Stimulated activated CD4-positive, alpha-beta T cell treated with anti-CD3 and anti-CD28 coated beads, Interleukin-2, amount 100 ng/mL, for 24 hours (primary cell): ENCODE data around the gene UNC5C.
A peak's percentile ranks its signal among the peaks of the same experiment; 100 is the strongest.

ENCODE experiments used
- DNase-seq, 2 donors: peaks; one replicate each; pipeline ENCODE4 v3.0.0-alpha.2; 2020

UNC5C gene

DNA sequence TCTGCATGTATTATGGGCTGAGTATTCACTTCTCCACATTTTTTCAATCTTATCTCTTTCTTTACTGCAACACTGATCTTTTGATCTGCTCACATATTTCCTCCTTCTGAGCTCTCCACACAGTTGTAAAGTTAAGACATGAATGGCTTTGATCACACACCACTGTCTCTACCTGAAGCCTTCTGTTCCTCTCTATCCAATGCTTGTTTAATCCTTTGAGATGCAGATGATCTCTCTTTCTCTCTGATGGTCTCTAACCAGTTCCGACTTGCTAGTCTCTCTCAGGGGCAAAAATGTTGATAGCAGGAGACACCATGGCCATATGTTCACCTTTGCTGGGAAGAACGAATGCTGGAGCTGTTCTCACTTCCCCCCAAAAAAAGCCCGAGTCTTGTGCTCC is 162.4 kb downstream of the UNC5C start:
- no peak for DNase-seq

DNA sequence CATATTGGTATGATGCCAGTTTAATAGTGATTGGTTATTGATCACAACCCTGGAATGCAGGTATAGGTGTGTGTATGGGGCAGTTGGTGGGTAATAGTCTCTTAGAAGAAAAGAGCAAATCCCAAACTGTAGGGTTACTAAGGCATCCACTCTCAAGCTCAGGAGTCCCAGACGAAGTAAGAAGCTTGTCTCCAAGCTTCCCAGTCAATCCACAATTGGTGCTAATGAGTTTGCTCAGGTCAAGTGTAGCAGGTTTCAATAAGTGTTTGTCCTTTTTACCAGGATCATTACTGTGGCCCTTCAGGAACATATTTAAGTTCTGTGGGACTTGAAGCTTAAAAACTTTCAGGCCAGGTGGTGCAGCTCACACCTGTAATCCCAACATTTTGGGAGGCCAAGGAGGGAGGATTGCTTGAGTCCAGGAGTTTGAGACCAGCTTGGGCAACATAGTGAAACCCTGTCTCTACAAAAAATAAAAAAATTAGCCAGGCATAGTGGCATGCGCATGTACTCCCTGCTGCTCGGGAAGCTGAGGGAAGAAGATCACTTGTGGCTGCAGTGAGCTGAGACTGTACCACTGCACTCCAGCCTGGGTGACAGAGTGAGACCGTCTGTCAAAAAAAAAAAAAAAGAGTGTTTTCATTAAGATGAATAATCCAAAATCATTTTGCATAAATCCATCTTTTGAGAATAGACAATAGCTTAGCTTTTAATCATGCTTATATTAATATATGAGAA is 166.8 kb downstream of the UNC5C start:
- no peak for DNase-seq

DNA sequence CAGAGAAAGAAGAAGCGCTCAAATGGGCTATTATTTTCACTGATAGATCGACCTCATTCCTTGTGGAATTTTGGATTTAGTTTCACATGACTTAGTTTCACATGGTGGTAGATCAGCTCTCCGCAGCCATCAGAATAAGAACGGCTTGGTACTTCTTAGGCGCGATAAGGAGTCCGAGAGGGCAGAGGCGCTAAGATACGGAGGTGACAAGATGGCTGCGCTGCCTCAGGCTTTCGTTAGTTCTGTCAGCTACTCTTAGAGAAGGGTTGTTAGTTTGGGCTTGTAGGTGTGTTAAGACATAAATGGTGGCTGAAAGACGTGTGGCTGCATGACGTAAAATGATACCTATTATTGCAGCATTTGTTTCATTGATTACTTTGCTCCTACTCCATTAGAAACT is 169.1 kb downstream of the UNC5C start:
- no peak for DNase-seq

DNA sequence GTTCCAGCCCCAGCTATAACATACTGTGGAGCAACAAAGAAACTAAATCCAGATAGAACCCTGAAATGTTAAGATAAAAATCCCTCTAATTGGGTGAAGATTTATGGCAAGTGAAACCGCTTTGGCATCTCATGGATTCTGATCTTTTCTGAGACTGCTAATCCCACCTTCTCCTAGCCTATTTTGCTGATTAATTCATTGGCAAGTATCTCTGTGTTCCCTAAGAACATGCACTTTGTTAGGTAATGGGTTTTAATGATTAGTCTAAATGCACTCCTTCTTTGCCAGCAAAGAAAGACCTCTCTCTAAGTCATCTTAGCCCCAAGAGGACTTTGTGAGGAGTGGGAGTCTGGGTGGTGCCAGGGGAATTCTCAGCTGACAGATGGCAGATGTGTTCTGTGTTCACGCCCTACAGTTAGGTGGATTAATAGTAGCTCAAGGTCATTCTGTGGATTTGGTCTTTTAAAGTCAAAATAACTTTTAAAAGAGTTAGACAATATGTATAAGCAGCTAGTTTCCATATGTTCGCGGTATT is 171.3 kb downstream of the UNC5C start:
- DNase-seq: no peak

DNA sequence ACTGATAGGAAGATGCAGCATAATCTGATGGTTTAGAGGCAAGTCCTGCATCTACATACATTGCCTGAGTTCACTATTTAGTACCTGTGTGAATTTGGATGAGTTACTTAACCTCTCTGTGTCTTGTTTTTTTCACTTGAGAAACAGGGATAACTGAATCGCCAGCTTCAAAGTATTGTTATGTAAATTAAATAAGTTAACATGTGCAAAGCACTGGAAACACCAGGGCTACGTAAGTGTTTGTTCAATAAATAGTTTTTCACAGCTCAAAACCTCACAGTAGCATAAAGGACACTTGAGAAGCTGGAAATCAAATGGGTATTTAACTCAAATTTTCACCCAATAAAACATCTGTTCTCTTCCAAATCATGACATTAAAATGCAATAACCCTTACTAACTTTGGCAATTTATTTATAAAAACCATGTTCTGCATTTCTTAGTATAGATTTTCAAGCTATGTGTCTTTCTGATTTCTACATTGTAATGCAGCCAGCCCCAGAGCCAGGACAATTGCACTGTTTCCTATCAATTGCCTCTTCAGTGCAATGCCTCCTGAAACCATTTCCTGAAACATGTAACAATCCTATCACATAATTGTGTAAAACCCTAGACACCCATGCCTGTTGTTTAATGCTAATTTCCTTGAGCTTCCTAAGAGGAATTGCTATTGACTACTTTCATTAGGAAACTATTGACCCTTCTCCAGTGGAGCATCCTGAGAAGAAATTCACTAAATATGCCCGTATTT is 177.1 kb downstream of the UNC5C start:
- DNase-seq: no peak

DNA sequence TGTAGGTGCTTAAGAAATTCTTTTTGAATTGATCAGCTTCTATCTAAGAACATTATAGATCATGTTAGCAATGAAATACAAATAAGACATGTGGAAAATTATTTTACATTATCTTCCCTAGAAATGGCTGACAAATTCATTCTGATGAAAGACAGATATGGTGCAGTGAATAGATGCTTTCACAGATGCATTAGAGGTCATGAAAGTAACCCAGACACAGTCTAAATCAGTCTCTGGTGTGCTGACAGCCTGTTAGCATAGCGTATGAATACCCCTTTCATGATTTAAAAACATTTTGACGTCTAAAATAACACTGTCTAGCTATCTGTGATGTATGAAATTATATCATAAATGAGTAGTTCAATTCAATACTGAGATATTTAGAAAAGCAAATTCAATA is 180.9 kb downstream of the UNC5C start:
- DNase-seq: no peak

DNA sequence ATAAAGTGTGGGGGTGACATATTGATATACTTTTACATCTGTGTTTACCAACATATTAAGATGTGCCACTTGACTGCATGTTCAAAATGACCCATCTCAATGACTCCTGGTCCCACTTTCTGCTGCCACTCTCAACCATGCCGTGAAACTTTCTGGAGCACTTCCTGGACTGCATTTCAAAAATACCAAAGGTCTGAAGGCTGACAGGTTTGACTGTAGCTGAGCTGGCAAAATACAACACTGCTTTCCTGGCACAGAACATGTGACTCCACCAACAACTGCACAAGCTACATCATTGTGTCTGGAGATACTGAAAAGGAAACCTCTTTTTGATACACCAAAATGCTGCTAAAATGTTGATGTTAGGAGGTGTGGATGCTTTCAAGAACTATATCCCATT is 184.8 kb downstream of the UNC5C start:
- no peak for DNase-seq

DNA sequence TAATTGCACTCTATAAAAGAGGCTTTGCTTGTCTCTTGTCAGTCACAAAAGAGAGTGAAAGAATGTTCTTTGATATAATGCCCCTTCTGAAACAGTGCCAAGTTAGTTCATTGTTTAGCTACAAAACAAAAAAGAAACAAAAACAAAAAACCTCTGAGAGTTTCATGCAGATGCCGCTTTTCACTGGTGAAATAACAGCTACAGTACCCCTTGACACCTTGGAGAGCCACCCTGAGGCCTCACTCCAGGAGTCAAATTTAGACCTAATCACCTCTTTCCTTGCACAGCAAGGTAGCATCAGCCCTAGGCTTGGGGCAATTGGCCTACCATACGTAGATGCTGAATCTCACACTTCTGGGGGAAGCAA is 185.2 kb downstream of the UNC5C start:
- no peak for DNase-seq

DNA sequence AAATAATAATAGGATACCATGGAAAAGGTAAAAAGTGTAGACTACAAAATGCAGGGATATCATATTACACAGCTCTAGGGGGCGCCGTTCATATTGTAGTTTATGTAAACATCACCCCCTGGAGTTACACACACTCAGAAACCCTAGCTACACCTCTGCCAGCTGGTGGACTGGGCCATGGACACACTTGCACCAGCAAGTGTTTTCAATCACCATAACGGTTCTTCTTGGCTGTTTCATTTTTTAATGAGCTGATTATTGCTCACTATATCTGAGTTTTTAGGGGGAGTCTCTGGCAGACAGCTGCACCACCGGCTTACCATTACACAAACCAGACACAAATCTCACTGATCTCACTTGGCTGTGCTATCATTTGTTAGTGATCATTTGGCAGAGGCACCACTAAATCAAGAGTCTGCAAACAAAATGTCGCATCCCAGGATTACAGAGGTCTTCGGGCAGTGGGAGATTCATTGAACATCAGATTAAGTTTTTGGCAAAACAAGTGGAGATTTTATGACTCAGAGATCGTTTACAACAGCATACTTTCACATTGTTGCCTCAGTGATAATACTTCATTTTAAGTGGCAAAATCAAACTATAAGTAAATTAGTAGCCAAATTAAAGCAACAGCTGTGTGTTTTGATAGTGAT is 185.7 kb downstream of the UNC5C start:
- peak in 1 of 2 donors; percentile 5 for DNase-seq

DNA sequence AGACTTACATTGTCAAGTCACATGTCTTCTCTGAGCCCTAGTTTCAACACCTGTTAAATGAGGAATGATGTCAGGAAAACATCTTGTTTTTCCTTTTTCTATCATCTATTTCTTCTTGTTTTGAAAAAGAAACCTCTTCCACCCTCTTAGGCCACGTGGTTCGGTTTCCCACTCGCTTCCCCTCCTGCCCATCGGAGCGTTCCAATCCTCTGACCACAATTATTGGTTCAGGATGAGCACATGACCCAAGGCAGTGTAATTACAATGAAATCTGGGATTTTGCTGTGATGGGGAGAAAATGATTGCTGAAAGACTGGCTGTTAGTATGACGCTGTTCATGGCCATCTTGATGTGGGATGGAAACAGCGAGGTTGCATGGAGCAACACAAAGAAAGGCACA is 186.7 kb downstream of the UNC5C start:
- DNase-seq: no peak

DNA sequence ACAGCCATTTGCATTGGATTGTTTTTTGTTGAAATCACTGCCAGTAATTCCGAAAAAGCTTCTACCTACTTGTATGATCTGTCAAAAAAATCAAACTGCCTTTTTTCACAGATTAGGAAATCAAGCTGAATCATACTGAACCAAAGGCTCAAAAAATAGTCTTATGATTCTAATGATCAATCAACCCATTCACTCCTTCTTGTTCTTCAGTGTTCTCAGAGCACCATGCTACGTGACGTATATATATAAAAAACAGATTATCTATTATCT is 187.1 kb downstream of the UNC5C start:
- DNase-seq: no peak

DNA sequence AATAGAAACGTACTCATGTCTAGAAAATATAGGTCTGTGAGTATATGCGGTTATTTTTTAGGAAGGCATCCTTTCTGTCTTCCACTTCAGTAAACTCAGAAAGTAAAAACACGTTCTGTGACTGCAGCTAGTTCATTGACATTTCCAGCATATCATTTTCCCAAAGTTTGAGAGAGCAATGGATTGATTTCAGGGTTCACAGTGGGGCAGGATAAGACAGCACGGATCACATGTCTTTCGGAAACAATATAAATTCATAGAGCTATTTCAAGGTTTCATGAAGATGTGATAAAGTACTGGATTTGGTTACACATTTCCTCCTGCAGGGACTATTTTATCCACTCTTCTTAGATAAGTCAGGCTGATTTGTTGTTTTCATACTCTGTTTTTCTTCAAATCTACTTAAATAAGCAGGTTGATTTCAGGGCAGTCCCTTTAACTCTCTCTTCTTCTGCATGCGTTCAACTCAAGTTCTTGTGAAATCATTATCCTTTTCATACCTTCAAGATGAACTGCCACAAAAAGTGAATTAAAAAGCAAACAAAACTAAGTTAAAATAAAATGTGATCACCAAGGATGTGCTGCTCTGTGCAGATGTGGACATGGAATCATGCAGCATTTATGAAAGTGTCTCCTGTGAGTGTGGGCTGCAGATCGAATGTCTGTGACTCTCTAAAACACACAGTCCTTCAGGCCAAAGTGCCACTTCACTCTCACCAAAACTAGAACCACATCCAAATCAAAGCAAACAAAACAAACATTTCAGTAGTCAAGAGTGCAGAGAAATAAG is 187.7 kb downstream of the UNC5C start:
- no peak for DNase-seq

DNA sequence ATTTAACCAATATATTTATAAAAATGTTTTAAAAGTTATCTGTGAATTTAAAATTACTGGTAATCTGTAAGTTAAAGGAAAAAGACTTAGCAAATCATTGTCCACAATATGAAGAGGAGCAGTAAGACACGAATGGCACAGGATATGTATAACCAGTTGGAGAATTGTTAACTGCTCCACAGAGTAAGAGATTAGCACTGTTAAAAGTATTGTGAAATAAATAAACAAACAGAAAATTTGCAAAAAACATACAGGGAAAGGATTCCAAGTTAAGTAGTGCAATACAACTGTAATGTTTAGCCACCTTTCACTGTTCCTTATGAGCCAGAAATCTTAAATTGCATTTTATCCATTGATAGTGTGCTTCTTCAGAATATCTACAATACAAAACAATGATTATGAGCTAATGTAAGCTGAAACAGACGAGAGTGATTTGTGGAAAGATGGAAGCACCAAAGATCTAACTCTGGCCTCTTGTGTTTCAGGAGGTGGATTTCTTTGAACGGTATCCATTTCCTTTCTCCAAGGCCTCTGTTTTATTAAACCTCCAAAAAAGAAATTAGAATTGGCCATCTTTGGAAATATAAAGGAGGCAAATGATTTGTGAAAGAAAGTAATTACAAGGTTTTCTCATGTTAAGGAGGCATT is 188.4 kb downstream of the UNC5C start:
- DNase-seq: no peak

DNA sequence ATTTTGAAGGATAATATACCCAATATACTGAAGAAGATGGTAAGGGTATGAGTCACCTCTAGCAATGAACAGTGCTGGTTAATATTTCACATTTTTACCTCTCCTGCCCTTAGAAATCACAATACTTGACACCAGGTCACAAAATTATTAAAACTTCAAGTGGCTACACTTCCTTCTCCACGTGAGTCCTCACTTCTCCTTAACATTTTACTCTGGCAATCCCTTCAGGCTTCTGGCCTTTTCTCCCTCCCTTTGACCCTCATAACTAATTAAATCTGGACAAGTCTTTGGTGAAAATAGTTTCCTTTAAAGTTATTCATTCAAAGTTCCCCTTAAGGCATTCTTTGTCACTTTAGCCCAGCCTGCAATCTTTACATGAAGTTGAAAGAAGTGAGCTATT is 190.4 kb downstream of the UNC5C start:
- DNase-seq: no peak

DNA sequence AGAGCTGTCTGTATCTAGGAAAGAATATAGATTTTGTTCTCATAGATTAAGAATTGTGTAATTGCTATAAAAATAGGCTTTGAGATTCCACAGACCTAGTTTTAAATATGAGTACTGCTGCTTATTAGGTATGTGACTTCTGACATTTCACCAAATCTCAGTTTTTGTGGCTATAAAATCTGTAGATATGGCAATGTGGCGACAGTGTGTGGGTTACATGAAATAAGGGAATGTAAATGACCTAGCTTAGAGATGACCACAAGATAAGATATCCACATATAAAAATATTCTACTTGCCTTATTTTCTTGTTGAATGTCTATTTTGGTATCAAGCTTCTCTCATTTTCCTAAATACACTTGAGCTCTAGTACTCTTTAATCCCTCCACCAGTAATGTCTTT is 193.8 kb downstream of the UNC5C start:
- DNase-seq: no peak

DNA sequence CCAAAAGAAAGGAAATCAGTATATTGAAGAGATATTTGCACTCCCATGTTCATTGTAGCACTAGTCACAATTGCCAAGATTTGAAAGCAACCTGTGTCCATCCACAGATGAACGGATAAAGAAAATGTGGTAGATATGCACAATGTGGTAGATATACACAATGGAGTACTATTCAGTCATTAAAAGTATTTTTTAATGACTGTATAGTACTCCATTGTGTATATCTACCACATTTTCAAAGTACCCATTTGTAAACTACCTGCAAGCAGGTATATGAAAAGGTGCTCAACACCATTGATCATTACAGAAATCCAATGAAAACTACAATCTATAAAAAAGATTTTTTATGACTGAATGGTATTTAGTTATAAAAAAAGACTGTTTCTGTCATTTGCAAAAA is 200.4 kb downstream of the UNC5C start:
- no peak for DNase-seq

DNA sequence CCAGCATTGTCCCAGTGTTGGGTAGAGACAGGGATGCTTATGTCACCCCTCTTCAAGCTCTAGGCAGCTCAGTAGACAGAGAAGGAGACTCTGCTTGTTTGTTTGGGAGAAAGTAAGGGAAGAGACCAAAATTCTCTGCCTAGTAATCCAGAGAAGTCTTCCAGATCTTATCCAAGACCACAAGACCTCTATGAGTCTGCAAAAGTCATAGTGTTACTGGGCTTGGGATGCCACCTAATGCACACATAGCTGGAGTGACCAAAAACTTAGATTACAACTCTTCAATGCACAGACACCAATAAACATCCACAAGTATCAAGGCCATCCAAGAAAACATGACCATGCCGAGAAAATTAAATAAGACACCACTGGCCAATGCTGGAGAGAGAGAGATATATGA is 205.5 kb downstream of the UNC5C start:
- DNase-seq: no peak

DNA sequence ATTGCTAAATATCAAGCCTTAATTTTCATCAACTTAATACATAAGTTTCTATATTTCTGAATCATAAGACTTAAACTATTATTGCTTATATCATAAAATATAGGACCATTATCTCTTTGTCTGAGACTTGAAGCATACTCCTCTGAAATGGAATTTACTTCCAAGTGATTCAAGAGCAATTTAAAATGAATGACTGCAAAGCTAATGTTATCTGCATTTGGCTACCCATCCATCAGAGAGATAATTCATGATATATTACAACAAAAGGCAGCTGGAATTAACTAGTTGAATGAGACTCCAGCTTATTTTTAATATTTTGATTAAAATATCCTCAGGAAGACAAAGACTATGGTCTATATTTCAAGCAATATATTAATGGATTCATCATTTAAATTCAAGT is 208.6 kb downstream of the UNC5C start:
- DNase-seq: no peak

DNA sequence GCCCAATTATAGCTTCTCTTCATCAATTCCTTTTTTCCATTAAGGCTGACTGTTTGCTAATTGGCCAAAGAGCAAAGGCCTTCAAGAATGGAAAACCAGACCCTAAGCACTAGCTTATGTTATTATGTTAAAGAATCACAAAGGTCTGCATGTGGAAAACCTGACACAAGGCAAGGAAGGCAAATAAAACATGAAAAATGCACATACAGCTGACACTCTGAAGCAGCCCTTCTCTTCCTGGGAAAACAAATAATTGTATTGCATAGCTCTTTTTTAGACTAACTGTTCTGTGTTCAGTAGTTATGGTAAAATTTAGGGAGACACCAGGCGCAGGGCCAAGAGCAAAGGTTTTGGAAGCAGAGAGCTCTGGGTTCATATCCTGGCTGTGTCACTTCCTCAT is 223.1 kb downstream of the UNC5C start:
- DNase-seq: no peak

DNA sequence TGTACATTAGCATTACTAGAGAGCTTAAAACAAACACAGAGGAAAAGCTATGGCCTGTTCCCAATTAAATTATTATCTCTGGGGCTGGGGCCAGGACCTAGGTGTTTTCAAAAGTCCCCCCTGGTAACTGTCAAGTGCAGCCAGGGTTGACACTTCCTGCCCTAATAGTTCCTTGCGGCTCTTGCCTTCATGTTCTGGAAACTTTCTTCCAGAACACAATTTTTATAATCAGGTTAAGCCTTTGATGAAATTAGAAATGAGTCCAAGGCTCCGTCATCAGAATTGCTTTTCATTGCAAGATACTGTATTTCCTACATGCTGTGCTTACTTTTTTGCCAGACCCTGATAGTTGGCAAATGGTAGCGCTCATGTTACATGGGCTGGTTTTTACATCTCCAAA is 229.6 kb downstream of the UNC5C start:
- no peak for DNase-seq

DNA sequence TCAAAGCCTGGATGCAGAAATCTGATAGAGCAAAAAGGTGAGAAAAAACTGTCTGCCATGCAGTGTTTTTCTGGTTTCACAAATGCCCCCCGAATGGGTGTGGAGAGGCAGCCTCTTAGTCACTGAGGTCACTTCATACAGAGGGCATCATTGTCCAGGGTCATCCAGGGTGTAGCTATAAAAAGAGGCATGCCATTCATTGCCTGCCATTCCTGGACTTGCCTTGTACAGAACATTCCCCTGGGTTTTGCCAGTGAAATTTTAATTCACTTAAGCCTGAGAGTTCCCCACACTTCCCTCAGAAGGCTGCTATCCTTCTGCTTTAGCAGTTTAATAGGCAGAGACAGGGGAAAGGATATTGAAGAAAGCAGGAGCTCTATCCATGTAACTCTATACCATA is 230.3 kb downstream of the UNC5C start:
- DNase-seq: no peak

DNA sequence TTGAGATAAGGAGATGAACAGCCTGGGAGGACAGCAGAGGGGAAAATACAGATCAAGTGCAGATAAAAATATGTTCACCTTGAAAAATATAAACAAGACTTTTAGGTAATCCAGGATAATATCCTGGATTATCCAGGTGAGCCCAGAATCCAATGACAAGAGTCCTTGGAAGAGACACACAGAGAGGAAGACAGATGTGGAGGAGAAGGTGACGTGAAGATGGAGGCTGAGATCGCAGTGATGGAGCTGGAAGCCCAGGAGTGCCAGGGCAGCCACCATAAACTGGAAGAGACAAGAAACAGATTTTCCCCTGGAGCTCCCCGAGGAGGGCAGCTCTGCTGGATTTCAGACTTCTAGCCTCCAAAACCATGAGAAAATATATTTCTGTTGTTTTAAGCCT is 230.7 kb downstream of the UNC5C start:
- DNase-seq: no peak
